CD4-positive, CD25-positive, alpha-beta regulatory T cell (primary cell): Measurements from ENCODE around the gene DGKA. TPM values are rescaled to one million over a fixed set of nuclear protein-coding genes. Genes with fewer than 3 reads are reported as not detected.

ENCODE experiments used
- ATAC-seq, 2 donors: fragments of 150-1000 bp; cut with Tn5 transposase; one replicate each; pipeline ENCODE4 v1.10.0; 2021; ENCODE audit warnings: low read depth in 2 of 2, moderate number of reproducible peaks in 2 of 2, moderate library complexity in 1 of 2
- DNase-seq, 3 donors: peaks; one replicate each; pipeline versions ENCODE4 v3.0.0 to v3.0.0-alpha.2; 2012 to 2022; ENCODE audit warnings: mixed read lengths in 1 of 3
- H3K27ac ChIP-seq: one replicate; pipeline ENCODE4 v1.7.0; 2013; ENCODE audit warnings: mild to moderate bottlenecking, low read length; ENCODE audit not compliant: insufficient read depth, poor library complexity, severe bottlenecking
- H3K27me3 ChIP-seq: one replicate; pipeline ENCODE4 v1.7.0; 2013; ENCODE audit warnings: low read length; ENCODE audit not compliant: control insufficient read depth, insufficient read depth
- H3K36me3 ChIP-seq: one replicate; pipeline ENCODE4 v1.7.0; 2013; ENCODE audit warnings: mild to moderate bottlenecking, low read length, moderate library complexity; ENCODE audit not compliant: control insufficient read depth, insufficient read depth
- H3K4me1 ChIP-seq: 2 replicates; pipeline ENCODE4 v1.7.0; 2013; ENCODE audit warnings: mild to moderate bottlenecking, low read length; ENCODE audit not compliant: insufficient read depth, control insufficient read depth, poor library complexity, severe bottlenecking
- H3K4me3 ChIP-seq: one replicate; pipeline ENCODE4 v1.7.0; 2013; ENCODE audit warnings: low read depth, mild to moderate bottlenecking, low read length, moderate library complexity
- H3K9me3 ChIP-seq, 2 experiments: 1 replicate in 1 of 2; 2 replicates in 1 of 2; pipeline ENCODE4 v1.7.0; 2013; ENCODE audit warnings: low read length in 2 of 2, mild to moderate bottlenecking in 1 of 2, moderate library complexity in 1 of 2; ENCODE audit not compliant: control insufficient read depth in 2 of 2
- H3K27ac Mint-ChIP-seq, 3 donors: one replicate each; pipeline ENCODE4 v1.8.0; 2020 to 2022; ENCODE audit warnings: mild to moderate bottlenecking in 3 of 3, mixed read lengths in 3 of 3, moderate library complexity in 2 of 3
- H3K27me3 Mint-ChIP-seq: one replicate; pipeline ENCODE4 v1.8.0; 2022; ENCODE audit warnings: mild to moderate bottlenecking, mixed read lengths
- H3K36me3 Mint-ChIP-seq: one replicate; pipeline ENCODE4 v1.8.0; 2020; ENCODE audit warnings: mixed read lengths
- H3K4me1 Mint-ChIP-seq, 4 donors: one replicate each; pipeline ENCODE4 v1.8.0; 2020 to 2022; ENCODE audit warnings: mixed read lengths in 4 of 4, mild to moderate bottlenecking in 1 of 4
- H3K4me3 Mint-ChIP-seq, 4 donors: one replicate each; pipeline ENCODE4 v1.8.0; 2020 to 2022; ENCODE audit warnings: mild to moderate bottlenecking in 4 of 4, mixed read lengths in 4 of 4, moderate library complexity in 3 of 4
- H3K9me3 Mint-ChIP-seq, 7 donors: one replicate each; pipeline ENCODE4 v1.8.0; 2020 to 2022; ENCODE audit warnings: mixed read lengths in 7 of 7, mild to moderate bottlenecking in 3 of 7, moderate library complexity in 2 of 7
- polyA plus RNA-seq, 4 donors: library from polyadenylated mRNA; unstranded; fragments of 300-500 nt; fragmentation: Illumina TruSeq; gene quantifications; one replicate each; pipeline ENCODE4 v1.2.3, GENCODE V29; 2021
- total RNA-seq: library from RNA; stranded (reverse); gene quantifications from one replicate; pipeline ENCODE4 v1.2.3, GENCODE V29; 2022

Gene DGKA
- total and polyA plus RNA-seq, 5 donors from 2014 or later: 225 to 1,086 (median 270) TPM

DNA sequence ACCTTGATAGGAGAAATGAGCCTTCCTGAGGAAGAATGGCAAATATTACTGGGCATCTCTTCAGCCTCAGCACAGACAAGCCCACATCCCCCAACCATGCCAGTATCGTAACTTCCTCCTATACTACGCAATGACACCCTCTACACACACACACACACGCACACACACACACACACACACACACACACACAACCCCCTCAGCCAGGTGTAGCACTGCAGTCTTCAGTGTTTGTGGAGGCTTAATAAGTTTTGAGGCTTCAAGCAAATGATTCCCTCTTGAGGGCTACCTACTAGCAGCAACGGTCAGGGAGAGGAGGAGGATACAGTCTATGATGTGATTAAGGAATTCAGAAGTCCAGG lies 1.6 kb downstream of the DGKA start:
- H3K36me3 ChIP-seq: peaks cover 20% of the 10 kb centered on the region
- peak overlapping the region; percentile 90 to 100 (median 98) for H3K4me3 Mint-ChIP-seq
- H3K27ac Mint-ChIP-seq: peak overlapping the region; percentile 96 to 98 (median 97)
- peaks cover 16 to 67% (median 52%) of the 10 kb centered on the region in 4 donors for H3K4me1 Mint-ChIP-seq
- DNase-seq: peak in 2 of 3 donors; percentile 62 to 79
- peak in 1 of 2 donors; percentile 9 for ATAC-seq
- peaks cover 50% of the 10 kb centered on the region for H3K36me3 Mint-ChIP-seq
- no peaks in the 10 kb centered on the region for H3K27me3 ChIP-seq
- peaks cover 0 to 4% (median 0%) of the 10 kb centered on the region in 7 donors for H3K9me3 Mint-ChIP-seq
- H3K27me3 Mint-ChIP-seq: peaks cover 14% of the 10 kb centered on the region
- peak overlapping the region; percentile 97 for H3K4me3 ChIP-seq
- peak overlapping the region; percentile 92 for H3K27ac ChIP-seq
- H3K4me1 ChIP-seq: peaks cover 70% of the 10 kb centered on the region
- H3K9me3 ChIP-seq: no peaks in the 10 kb centered on the region

DNA sequence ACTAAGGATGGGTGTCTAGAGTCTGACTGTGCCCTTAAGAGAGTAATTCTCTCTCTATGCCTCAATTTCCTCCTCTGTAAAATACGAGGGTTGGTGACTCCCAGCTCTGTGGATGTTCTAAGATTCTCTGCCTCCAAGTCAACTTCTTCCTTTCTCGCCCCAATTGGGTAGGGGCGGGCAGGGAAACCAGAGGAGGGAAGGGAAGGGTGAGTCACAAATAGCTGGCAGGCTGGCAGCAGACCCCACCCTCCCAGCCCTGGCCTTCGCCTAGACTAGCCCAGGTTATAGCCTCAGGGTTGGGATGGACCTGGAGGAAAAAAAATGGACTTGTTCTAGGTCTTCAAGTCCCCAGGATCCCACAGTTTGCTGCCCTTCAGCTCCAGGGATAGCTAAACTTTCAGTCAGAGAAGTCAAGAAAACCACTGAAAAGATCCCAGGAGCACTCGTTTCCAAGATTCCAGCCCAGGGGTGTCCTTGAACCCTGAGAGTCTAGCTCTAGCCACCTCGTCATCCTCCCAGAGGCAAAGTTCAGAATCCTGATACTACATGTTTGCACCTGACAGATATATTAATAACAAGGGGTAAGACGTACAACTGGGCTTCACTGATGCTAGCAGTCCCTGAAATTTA lies 2.3 kb downstream of the DGKA start:
- peak overlapping the region; percentile 92 for H3K27ac ChIP-seq
- peak overlapping the region; percentile 97 for H3K4me3 ChIP-seq
- H3K27ac Mint-ChIP-seq: peak overlapping the region; percentile 96 to 98 (median 97)
- peaks cover 28% of the 10 kb centered on the region for H3K36me3 ChIP-seq
- H3K27me3 ChIP-seq: no peaks in the 10 kb centered on the region
- H3K4me1 Mint-ChIP-seq: peaks cover 16 to 70% (median 59%) of the 10 kb centered on the region in 4 donors
- peaks cover 72% of the 10 kb centered on the region for H3K4me1 ChIP-seq
- peaks cover 0 to 4% (median 0%) of the 10 kb centered on the region in 7 donors for H3K9me3 Mint-ChIP-seq
- no peaks in the 10 kb centered on the region for H3K9me3 ChIP-seq
- no peak for ATAC-seq
- DNase-seq: no peak
- H3K36me3 Mint-ChIP-seq: peaks cover 57% of the 10 kb centered on the region
- H3K4me3 Mint-ChIP-seq: peak overlapping the region; percentile 90 to 100 (median 98)
- H3K27me3 Mint-ChIP-seq: peaks cover 14% of the 10 kb centered on the region

DNA sequence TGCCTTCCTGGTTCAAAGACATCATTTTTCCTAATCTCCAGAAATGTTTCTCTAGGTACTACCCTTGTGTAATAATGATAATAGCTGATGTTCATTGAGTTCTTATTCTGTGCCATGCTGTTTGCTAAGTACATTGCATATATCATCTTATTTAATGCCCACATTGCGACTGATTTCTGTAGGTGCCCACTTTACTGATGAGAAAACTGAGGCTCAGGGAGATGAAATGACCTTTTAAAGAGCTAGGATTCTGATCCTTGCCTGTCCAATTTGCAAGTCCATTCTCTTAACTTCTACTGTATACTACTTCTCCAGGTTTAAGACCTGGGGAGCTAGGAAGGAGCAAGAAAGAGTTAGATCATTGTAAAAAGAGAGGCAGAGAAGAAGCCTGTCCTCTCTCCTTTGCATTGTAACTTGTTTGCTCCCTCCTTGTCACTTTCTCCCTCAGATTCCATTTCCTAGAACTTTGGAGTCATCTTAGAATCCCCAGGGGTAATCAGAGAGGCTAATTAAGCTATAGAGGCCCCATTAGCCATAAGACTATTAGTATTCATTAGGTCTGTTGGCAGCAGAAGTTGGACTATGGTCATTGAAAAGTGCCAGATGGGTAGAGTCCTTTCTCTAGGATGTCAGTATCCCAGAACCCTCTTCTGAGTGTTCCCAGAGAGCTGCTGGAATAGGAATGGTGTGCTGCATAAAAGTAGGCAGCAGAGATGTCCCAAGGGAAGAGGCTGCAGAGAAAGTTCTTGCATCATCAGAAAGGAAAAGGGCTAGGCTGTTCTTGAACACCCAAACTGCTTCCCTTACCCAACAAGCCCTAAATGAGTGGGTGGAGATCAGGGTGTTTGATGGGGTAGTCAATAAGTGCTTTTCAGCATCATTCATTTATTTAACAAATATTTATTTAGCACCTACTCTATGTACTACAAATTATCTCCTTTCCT lies 3.1 kb downstream of the DGKA start:
- Mint-ChIP-seq H3K4me1 (peaks cover 16 to 74% (median 65%) of the 10 kb centered on the region in 4 donors), H3K27ac (peak overlapping the region; percentile 96 to 98 (median 97)), H3K4me3 (peak overlapping the region; percentile 90 to 100 (median 98)), H3K36me3 (peaks cover 62% of the 10 kb centered on the region), H3K27me3 (peaks cover 11% of the 10 kb centered on the region), H3K9me3 (peaks cover 0 to 4% (median 0%) of the 10 kb centered on the region in 7 donors)
- Histone ChIP-seq H3K27me3 (no peaks in the 10 kb centered on the region), H3K4me3 (peak overlapping the region; percentile 97), H3K36me3 (peaks cover 36% of the 10 kb centered on the region), H3K4me1 (peaks cover 72% of the 10 kb centered on the region), H3K9me3 (no peaks in the 10 kb centered on the region), H3K27ac (peak overlapping the region; percentile 92)
- ATAC-seq: no peak
- DNase-seq: no peak

DNA sequence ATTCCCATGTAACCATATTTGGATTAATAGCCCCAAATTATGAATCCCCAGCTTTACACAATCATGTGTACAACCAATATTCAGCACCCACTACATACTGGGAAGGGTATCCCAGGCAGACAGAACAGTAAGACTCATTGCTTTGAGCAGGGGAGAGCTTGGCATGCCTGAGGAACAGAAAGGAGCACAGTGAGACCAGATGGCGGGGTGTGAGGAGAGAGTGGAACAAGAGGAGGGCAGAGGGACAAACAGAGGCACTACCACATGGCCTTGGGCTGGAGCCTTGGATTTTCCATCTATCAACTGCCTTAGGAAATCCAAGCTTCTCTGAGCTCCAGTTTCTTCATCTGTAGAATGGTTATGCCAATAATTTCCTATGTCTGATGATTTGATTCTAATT lies 3.8 kb downstream of the DGKA start:
- Mint-ChIP-seq H3K36me3 (peaks cover 67% of the 10 kb centered on the region), H3K27me3 (peaks cover 3% of the 10 kb centered on the region), H3K4me1 (peaks cover 10 to 74% (median 64%) of the 10 kb centered on the region in 4 donors), H3K9me3 (peaks cover 0 to 4% (median 0%) of the 10 kb centered on the region in 7 donors), H3K27ac (peak overlapping the region; percentile 96 to 98 (median 97)), H3K4me3 (peak overlapping the region; percentile 90 to 100 (median 98))
- peak overlapping the region; percentile 97 for H3K4me3 ChIP-seq
- H3K9me3 ChIP-seq: no peaks in the 10 kb centered on the region
- peaks cover 72% of the 10 kb centered on the region for H3K4me1 ChIP-seq
- H3K36me3 ChIP-seq: peaks cover 43% of the 10 kb centered on the region
- no peak for DNase-seq
- no peak for ATAC-seq
- H3K27ac ChIP-seq: peak overlapping the region; percentile 92
- H3K27me3 ChIP-seq: no peaks in the 10 kb centered on the region

GRCh38 chr12:55935738-55936151 lies 4.8 kb downstream of the DGKA start:
- Mint-ChIP-seq H3K36me3 (peaks cover 76% of the 10 kb centered on the region), H3K9me3 (peaks cover 0 to 4% (median 0%) of the 10 kb centered on the region in 7 donors), H3K4me1 (peaks cover 6 to 77% (median 67%) of the 10 kb centered on the region in 4 donors), H3K27me3 (no peaks in the 10 kb centered on the region), H3K4me3 (peak overlapping the region; percentile 90 to 100 (median 98)), H3K27ac (peak overlapping the region; percentile 96 to 98 (median 97))
- Histone ChIP-seq H3K27ac (peak overlapping the region; percentile 92), H3K9me3 (no peaks in the 10 kb centered on the region), H3K27me3 (no peaks in the 10 kb centered on the region), H3K4me1 (peaks cover 78% of the 10 kb centered on the region), H3K4me3 (peak overlapping the region; percentile 97), H3K36me3 (peaks cover 52% of the 10 kb centered on the region)
- peak in 1 of 3 donors; percentile 49 for DNase-seq
- no peak for ATAC-seq

GRCh38 chr12:55937981-55938380 lies 7.0 kb downstream of the DGKA start:
- peaks cover 6 to 97% (median 80%) of the 10 kb centered on the region in 4 donors for H3K4me1 Mint-ChIP-seq
- ATAC-seq (no peak), DNase-seq (no peak)
- no peaks in the 10 kb centered on the region for H3K9me3 Mint-ChIP-seq
- H3K27ac Mint-ChIP-seq: peak overlapping the region; percentile 54 to 97 (median 89)
- Histone ChIP-seq H3K4me1 (peaks cover 80% of the 10 kb centered on the region), H3K27me3 (no peaks in the 10 kb centered on the region), H3K4me3 (peak overlapping the region; percentile 28), H3K9me3 (no peaks in the 10 kb centered on the region), H3K36me3 (peaks cover 73% of the 10 kb centered on the region), H3K27ac (peak overlapping the region; percentile 92)
- peaks cover 80% of the 10 kb centered on the region for H3K36me3 Mint-ChIP-seq
- no peaks in the 10 kb centered on the region for H3K27me3 Mint-ChIP-seq
- H3K4me3 Mint-ChIP-seq: peak overlapping the region; percentile 52 to 100 (median 86)

- peaks cover 70% of the 10 kb centered on the region for H3K4me1 ChIP-seq
- peaks cover 82% of the 10 kb centered on the region for H3K36me3 ChIP-seq
- DNase-seq (no peak), ATAC-seq (peak in 1 of 2 donors; percentile 9)
- no peaks in the 10 kb centered on the region for H3K27me3 ChIP-seq
- H3K36me3 Mint-ChIP-seq: peaks cover 81% of the 10 kb centered on the region
- H3K27ac Mint-ChIP-seq: peak overlapping the region; percentile 89 to 97 (median 94)
- H3K4me3 Mint-ChIP-seq: peak overlapping the region; percentile 78 to 100 (median 86)
- no peaks in the 10 kb centered on the region for H3K9me3 ChIP-seq
- H3K4me3 ChIP-seq: peak overlapping the region; percentile 21
- no peaks in the 10 kb centered on the region for H3K9me3 Mint-ChIP-seq
- H3K27me3 Mint-ChIP-seq: no peaks in the 10 kb centered on the region
- peaks cover 6 to 99% (median 79%) of the 10 kb centered on the region in 4 donors for H3K4me1 Mint-ChIP-seq
- peak overlapping the region; percentile 92 for H3K27ac ChIP-seq
Measured at GRCh38 chr12:55938826-55939501, 8.0 kb downstream of the DGKA start.
